ENCODE data around the gene RPL14.

RPL14 gene

GRCh38 chr3:40476478-40477470, 19.6 kb downstream of the RPL14 start, which contains the start of gene ZNF619:
TSS of gene ZNF619 (plus strand) at chr3:40477122. CDS start at chr3:40477980, 858 bp downstream.
- TF ChIP-seq ZFX (IDR thresholded peaks at IDR 0.05; ENCODE audit: borderline replicate concordance): no peak
- TF ChIP-seq, protein P1, sequence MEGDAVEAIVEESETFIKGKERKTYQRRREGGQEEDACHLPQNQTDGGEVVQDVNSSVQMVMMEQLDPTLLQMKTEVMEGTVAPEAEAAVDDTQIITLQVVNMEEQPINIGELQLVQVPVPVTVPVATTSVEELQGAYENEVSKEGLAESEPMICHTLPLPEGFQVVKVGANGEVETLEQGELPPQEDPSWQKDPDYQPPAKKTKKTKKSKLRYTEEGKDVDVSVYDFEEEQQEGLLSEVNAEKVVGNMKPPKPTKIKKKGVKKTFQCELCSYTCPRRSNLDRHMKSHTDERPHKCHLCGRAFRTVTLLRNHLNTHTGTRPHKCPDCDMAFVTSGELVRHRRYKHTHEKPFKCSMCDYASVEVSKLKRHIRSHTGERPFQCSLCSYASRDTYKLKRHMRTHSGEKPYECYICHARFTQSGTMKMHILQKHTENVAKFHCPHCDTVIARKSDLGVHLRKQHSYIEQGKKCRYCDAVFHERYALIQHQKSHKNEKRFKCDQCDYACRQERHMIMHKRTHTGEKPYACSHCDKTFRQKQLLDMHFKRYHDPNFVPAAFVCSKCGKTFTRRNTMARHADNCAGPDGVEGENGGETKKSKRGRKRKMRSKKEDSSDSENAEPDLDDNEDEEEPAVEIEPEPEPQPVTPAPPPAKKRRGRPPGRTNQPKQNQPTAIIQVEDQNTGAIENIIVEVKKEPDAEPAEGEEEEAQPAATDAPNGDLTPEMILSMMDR (IDR thresholded peaks at IDR 0.05): no peak
- H3K27ac ChIP-seq: peak within 1 kb of the TSS; percentile 54

DNA sequence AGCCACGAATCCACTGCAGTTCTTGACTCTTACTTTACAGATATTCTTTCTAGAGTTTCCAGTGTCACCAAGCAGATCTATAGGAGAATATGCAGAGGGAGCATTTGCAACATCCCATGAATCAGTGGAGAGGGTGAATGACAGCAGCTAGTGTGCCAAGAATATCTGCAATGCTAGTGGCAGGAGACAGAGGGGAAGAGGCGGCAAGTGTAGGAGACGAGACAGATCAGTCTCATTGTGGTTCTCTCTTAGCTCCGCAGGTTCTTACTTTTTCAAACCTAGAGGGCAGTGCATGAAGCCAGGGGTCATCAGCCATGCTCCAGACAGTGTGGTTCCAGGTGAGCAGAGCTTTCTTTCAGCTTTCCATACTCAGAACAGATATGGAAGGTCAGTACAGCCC, 20.5 kb downstream of the RPL14 start:
- peak overlapping the region; percentile 54; the same call in 1 of the 2 replicates for H3K27ac ChIP-seq
- TF ChIP-seq, protein P1 (IDR thresholded peaks at IDR 0.05): no peak
- no peak for TF ChIP-seq ZFX (IDR thresholded peaks at IDR 0.05; ENCODE audit: borderline replicate concordance)

- TF ChIP-seq ZFX (IDR thresholded peaks at IDR 0.05; ENCODE audit: borderline replicate concordance): no peak
- TF ChIP-seq, protein P1 (IDR thresholded peaks at IDR 0.05): no peak
- no peak overlapping the region for H3K27ac ChIP-seq
Measured at GRCh38 chr3:40487172-40487571, 30.0 kb downstream of the RPL14 start.

DNA sequence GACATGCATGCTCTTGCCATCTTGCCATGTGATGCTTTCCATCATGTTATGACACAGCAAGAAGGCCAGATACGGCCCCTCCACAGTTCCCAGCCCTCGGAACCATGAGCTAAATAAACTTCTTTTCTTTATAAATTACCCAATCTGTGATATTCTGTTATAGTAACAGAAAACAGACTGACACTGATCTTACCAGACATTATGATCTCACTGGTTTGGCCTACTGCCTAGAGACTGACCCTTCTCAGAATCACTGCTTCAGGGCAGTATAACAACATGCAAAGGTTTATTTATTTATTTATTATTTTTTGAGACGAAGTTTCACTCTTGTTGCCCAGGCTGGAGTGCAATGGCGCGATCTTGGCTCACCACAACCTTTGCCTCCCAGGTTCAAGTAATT, 33.8 kb downstream of the RPL14 start:
- H3K27ac ChIP-seq: no peak overlapping the region
- TF ChIP-seq, protein P1 (IDR thresholded peaks at IDR 0.05): no peak
- TF ChIP-seq ZFX (IDR thresholded peaks at IDR 0.05; ENCODE audit: borderline replicate concordance): no peak

- no peak overlapping the region for H3K27ac ChIP-seq
- TF ChIP-seq ZFX (IDR thresholded peaks at IDR 0.05; ENCODE audit: borderline replicate concordance): no peak
Measured at GRCh38 chr3:40494698-40495097, 37.6 kb downstream of the RPL14 start.

DNA sequence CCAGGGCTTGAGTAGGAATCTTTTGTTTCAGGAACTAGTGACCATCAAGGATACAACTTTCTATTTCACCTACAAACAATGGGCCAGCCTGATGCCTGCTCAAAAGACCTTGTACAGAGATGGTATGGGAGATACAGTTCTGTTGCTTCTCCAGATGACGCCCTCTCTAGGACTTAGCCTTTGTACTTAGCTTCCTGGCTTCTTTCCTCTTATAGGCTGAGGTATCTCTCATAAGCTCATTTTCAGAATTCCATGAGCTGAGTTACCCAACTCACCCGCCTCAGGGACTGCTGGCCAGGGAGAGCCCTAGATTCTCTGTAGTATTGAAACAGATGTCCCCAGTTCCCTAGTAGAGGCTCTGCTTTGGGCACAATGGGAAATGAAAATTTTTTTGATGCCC, 40.1 kb downstream of the RPL14 start:
- TF ChIP-seq ZFX (IDR thresholded peaks at IDR 0.05; ENCODE audit: borderline replicate concordance): no peak
- TF ChIP-seq, protein P1 (IDR thresholded peaks at IDR 0.05): no peak
- no peak overlapping the region for H3K27ac ChIP-seq

DNA sequence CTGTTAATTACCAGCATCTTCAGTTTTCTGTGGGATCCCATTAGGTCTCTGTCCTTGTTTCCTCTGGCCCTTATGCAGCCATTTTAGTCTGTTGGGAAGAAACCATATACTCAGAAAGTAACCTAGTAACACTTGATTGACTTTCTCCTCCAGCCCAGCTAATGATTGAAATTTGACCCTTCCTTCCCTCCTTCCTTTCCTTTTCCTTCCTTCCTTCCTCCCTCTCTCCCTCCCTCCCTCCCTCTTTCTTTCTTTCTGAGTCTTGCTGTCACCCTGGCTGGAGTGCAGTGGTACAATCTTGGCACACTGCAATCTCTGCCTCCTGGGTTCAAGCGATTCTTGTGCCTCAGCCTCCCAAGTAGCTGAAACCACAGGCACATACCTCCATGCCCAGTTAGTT, 42.8 kb downstream of the RPL14 start:
- no peak overlapping the region for H3K27ac ChIP-seq
- TF ChIP-seq ZFX (IDR thresholded peaks at IDR 0.05; ENCODE audit: borderline replicate concordance): no peak
- TF ChIP-seq, protein P1 (IDR thresholded peaks at IDR 0.05): no peak

Measured in 22Rv1 (cell line).